ENCODE measurements around the gene VTI1A. TPM values are rescaled to one million over a fixed set of nuclear protein-coding genes. Genes with fewer than 3 reads are reported as not detected.

Gene VTI1A
- total RNA-seq: 43.4 and 45.6 TPM in 2 replicates

GRCh38 chr10:112446855-112447619 is at the start of gene VTI1A, which contains the start of gene ZDHHC6:
VTI1A (plus strand) TSS chr10:112447215; CDS start chr10:112447374, 159 bp downstream.
ZDHHC6 (minus strand) TSS chr10:112446914; CDS start chr10:112445436, 1,478 bp downstream.

Other genes with a start within 250 kb of the VTI1A start
- not detected in 2 replicates for gene TECTB, start 163.8 kb upstream of the VTI1A start, total RNA-seq
- gene ACSL5, start 73.1 kb upstream of the VTI1A start, total RNA-seq: 0.22 and 0.50 TPM in 2 replicates
- gene ZDHHC6, start 301 bp upstream of the VTI1A start, total RNA-seq: 32.4 and 34.0 TPM in 2 replicates